ENCODE results near the gene VAMP3.
A peak's percentile ranks its signal among the peaks of the same experiment; 100 is the strongest.

DNA sequence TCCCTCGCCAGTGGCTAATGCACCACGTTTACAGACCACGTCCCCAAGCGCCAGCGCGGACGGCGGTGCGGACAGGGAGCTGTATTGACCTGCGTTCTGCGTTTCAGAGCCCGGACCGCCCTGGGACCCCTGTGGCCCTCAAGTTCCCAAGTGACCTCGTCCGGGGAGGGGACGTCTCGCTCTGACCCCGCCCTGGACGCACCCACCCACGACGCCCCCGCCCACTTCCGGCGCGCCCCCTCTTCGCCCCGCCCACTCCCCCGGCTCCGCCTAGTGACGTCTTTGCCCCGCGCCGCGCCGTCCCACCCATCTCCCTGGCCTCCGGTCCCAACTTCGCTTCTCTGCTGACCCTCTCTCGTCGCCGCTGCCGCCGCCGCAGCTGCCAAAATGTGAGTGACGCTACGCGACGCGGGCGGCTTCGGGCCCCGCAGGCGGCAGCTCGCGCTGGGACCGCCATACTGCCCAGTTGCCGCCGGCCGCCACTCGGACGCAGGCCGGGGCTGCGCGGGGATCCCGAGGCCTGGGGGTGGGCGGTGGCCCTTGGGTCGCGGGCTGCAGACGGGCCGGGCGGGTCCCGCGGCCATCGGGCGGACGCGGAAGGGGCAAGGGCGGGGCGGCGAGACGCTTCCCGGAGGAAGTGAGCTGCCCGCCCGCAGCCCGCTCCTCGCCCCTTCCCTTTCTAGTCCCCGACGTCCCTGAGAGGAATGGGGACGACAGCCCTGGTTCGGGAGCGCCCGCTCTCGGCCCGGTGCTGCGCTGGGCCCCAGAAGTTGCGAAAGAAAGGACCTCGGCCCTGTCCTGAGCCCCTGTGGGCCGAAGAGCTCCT lies at the start of gene VAMP3:
- TF ChIP-seq POLR2A (IDR thresholded peaks at IDR 0.05) (no peak), CTCF (IDR thresholded peaks at IDR 0.05) (no peak), POLR2AphosphoS5 (IDR thresholded peaks at IDR 0.05) (peak in 2 of 3 donors; percentile 85 to 89)
